Fibroblast of peridontal ligament (primary cell): ENCODE measurements around the gene SYNPO2L.
"Not testable (repeated sequence)": the region's sequence is repeated elsewhere in the genome, so short reads cannot be mapped to it uniquely, and the experiment has no call there.

ENCODE experiments used
- DNase-seq: peaks from one replicate; pipeline ENCODE4 v3.0.0-alpha.2; 2010; ENCODE audit errors: extremely low read depth

The SYNPO2L gene

DNA sequence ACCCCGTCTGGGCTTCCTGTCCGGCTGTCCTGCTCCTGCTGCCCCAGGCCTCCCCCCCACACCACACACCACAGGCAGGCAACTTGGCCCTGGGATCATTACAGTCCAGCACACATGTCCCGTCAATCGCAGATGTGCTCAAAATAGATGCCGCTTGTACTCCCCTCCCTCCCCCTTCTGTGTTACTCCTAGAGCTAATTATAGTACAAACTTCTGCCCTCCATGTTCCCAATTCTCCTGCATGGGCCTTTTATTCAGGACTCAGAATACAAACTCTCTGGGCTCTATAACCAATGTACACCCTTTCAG lies at the start of gene SYNPO2L:
Gene SYNPO2L (minus strand): TSS at position 40 of the 309 bp plus-strand sequence. CDS start 107 bp downstream, outside the sequence.
- DNase-seq, result no peak

DNA sequence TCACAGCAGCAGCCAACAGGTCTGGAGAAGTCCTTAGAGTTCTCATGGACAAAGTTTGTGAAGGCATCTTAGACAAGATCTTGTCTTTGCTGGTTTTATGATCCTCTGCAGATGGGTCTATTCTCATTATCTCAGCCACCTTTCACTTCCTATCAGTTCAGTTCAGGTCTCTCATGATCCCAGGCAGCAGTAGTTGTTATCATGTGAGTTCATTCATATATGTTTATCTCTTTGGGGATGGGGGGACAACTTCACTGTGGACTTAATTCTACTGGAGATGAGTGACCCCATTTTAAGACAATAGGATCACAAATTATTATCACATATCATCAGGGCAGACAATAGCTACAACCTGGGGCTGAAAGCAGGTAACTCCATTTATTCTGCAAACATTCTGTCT lies 48.1 kb upstream of the SYNPO2L start:
- not testable (repeated sequence) for DNase-seq

GRCh38 chr10:73698819-73699218 lies 43.0 kb upstream of the SYNPO2L start:
- DNase-seq, result not testable (repeated sequence)

- DNase-seq, result not testable (repeated sequence)
Measured at GRCh38 chr10:73697675-73698159, 41.9 kb upstream of the SYNPO2L start, which contains the start of gene AGAP5. AGAP5 (minus strand) TSS chr10:73698109; CDS start chr10:73697755, 354 bp downstream.

DNA sequence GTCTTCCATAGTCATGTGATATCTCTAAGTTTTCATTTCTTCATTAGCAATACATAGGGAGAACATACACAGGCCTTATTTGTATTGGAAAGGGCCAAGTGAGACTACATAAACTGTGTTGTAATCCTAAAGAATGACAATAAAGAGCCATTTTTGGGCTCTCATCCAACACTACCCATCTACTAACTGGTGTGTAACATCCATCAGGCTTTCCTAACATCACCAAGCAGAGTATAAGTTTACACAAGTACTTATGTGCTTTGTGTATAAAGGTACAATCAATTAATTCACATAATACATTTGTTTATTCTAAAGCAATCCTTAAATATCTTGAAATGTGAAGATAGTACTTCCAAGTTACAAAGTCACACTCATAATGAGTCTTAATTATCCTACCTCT lies 39.5 kb upstream of the SYNPO2L start:
- DNase-seq, result peak; percentile 4

DNA sequence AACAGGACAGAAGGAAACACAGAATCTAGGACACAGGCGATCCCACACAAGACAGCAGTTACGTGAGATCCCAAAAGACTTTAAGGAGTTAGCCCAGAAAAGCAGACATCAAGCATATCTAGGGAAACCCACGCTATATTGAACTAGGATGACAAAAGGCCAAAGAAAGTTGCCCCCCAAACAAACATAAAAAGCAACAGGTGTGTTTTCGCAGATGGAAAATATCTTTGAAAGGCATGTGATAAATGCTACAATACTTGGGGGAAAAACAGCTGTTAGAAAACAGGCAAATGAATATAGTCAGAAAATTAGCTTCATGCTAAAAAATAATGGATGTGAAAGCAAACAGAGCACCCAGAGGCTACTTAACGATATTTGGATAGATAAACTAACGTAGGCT lies 34.9 kb upstream of the SYNPO2L start:
- DNase-seq, result not testable (repeated sequence)

DNA sequence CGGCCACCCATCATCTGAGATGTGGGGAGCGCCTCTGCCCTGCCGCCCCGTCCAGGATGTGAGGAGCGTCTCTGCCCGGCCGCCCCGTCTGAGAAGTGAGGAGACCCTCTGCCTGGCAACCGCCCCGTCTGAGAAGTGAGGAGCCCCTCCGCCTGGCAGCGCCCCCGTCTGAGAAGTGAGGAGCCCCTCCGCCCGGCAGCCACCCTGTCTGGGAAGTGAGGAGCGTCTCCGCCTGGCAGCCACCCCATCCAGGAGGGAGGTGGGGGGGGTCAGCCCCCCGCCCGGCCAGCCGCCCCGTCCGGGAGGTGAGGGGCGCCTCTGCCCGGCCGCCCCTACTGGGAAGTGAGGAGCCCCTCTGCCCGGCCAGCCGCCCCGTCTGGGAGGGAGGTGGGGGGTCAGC lies 33.8 kb upstream of the SYNPO2L start:
- not testable (repeated sequence) for DNase-seq

GRCh38 chr10:73687641-73688040 lies 31.8 kb upstream of the SYNPO2L start:
- not testable (repeated sequence) for DNase-seq

GRCh38 chr10:73674546-73674945 lies 18.7 kb upstream of the SYNPO2L start:
- DNase-seq, result not testable (repeated sequence)

- DNase-seq, result not testable (repeated sequence)
Measured at GRCh38 chr10:73668378-73668777, 12.5 kb upstream of the SYNPO2L start.

DNA sequence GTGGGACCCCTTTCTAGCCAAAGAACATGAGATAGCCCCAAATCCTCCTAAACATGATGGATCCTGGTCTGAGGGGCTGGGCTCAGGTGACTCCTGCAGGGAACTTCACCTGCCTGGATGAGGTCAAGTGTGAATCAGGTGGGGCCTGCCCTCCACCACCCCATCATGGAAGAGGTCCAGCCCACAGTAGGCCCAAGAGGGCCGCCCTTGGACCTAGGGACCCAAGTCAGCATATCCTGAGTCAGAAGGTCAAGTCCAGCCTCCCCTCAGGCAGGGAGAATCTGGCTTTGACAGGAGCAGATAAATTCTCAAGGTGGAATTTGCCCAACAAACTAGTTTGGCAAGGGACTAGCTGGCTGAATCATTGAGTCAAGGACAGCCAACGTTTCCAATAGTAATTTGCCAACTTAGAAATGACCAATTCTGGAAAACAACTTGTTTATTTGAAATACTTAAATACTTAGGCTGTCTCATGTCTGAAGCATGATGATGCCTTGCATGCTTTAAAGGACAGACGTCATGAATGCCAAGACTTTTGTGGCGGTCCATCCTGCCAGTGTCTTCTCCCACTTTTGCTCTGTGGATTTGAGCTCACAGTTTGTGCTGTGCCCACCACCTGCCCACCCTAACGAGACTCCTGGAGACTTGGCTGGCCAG lies 10.5 kb upstream of the SYNPO2L start:
- peak; percentile 82 for DNase-seq

DNA sequence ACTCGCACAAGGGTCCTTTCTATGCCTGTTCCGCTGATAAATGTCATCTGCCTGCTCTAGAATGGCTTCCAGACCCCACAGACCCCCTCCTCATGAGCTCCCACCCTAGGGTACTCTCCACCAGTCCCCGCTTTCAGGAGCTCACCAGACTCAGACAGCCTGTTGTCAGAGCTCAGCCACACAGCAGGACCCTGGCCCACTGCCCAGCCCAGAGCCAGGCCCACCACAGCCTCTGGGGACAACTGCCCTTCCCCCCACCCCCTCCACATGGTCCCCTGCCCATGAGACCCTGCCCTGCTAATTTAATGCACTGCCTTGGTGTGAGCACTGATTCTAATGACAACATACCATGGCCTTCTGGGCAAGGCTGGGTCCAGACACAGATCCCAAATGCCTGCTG lies 9.8 kb upstream of the SYNPO2L start:
- DNase-seq, result not testable (repeated sequence)

DNA sequence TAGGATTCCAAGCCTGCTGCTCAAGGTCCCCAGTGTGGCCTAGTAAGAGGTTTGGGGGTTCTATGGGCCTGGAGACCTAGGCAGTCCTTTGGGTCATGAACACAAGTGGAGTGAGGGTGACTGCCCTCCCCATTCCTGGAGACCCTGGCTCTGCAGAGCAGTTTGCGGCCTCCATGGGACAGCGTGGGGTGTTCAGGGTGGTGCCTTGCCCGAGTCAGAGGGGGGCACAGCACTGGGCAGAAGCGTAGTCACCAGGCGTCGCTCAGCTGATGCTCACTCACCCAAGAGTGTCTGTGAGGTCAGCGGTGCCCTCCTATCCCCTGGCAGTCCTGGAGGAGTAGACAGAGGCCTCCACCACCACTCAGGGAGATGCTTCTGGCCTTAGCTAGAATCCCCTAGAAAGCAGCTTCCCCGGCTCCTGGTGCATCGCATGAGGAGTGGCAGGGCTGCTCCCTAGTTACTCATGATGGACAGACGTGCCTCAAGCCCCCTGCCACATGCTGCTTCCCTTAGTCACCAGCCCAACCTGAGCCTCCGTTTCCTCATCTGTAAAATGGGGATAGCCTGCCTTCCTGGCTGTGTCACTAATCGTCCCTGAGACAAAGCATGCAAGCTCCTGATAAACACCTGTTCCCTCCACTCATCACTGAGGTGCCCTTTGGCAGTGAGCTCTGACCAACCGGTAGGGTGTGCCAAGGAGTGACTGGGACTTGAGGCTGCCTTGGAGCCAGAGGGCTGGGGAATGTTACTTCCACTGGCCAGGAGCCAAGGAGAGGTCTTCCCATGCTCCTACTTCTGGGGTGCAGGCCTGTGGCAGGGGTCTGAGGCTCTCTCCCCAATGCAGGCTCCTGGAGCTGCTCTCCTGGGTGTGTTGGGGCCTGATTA lies 8.6 kb upstream of the SYNPO2L start:
- DNase-seq, result not testable (repeated sequence)

- not testable (repeated sequence) for DNase-seq
Measured at GRCh38 chr10:73663621-73664020, 7.8 kb upstream of the SYNPO2L start.

- DNase-seq, result not testable (repeated sequence)
Measured at GRCh38 chr10:73662705-73663104, 6.9 kb upstream of the SYNPO2L start.

DNA sequence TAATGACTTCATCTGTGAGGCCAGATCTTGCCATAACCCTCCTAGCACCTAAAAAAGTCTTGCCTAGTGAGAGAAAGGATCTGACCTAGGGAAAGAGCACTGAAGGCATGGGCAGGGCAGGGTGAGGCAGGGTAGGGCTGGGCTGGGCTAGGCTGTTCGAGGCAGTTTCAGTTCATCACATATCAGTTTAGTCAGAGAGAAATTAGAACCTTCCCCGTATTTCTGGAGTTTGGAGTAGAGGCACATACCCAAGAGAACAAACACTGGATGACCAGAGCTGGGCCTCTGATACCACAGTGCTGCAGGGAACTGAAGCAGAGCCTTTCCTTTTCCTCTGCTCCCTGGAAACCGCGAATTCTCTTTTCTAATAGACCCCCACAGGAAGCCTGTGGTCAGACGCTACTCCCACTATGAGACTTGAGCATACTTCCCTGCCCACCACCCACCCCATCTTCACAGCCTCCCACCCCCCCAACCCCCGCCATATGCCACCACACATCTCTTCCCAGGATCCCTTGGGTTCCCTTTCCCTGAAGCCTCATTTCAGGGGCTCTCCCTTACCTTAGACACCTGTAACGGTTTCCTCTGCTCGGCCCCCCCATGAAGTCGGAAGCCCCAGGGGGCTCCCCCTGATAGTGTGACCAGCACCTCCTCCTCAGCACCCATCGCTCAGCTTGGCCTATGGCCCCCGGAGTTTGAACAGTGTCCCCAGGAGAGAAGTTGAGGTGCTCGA lies 406 bp downstream of the SYNPO2L start:
- no peak for DNase-seq

- DNase-seq, result peak; percentile 9
Measured at GRCh38 chr10:73653701-73654100, 2.1 kb downstream of the SYNPO2L start.

- DNase-seq, result no peak
Measured at GRCh38 chr10:73653195-73653594, 2.6 kb downstream of the SYNPO2L start.

DNA sequence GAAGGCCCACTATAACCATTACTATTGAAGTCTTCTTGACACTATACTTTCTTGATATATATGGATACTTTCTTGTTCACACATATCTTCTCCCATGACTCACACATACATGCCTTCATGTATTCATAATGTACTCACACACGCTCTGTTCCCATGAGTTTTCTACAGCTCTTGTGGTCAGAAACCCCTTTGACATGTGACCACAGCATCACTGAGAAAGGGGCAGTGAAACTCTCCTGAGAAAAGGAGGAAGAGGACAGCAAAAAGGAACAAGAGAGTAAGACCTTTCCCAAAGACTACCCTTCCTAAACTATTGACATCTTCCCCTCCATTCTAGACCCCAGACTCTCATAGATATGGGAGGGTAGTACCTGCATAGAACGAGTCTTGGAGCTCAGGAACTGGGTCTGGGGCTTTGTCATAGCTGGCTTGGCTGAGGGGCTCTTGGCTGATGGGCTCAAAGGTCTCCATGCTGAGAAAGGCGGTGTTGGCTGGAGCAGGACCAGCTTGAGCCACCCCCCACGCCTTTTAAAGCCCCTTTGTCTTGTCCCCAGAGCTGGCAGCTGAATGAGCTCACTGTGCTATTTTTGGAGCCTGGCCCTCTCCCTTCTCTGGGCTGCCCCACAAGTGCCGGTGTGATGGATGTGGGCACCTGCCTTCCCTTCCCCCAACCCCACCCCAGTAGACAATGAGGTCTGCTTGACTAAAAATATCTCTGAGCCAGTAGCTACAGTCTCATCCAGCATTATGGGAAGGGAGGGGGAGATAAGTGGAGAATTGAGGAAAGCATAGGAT lies 5.1 kb downstream of the SYNPO2L start:
- peak; percentile 77 for DNase-seq

- peak; percentile 65 for DNase-seq
Measured at GRCh38 chr10:73649876-73650536, 5.8 kb downstream of the SYNPO2L start.
